Brain microvascular endothelial cell (primary cell): Measurements from ENCODE around the gene PEX5L.

Source experiments
- DNase-seq: peaks from one replicate; pipeline ENCODE4 v3.0.0-alpha.2; 2020
- H3K27ac ChIP-seq: fragments of 250-450 bp; sonication (Bioruptor Pico); 2 replicates; pipeline ENCODE4 v1.5.1; 2020; ENCODE audit warnings: mild to moderate bottlenecking, moderate library complexity
- H3K27me3 ChIP-seq: fragments of 250-450 bp; sonication (Bioruptor Pico); replicated peaks from 2 replicates; pipeline ENCODE4 v1.5.1; 2020; ENCODE audit warnings: mild to moderate bottlenecking
- H3K36me3 ChIP-seq: fragments of 250-450 bp; sonication (Bioruptor Pico); replicated peaks from 2 replicates; pipeline ENCODE4 v1.5.1; 2020; ENCODE audit warnings: mild to moderate bottlenecking
- H3K4me3 ChIP-seq: 2 replicates; pipeline ENCODE4 v1.5.1; 2011; ENCODE audit warnings: low read depth, mild to moderate bottlenecking, control low read depth, low read length, moderate library complexity
- CTCF ChIP-seq: IDR thresholded peaks from 2 replicates; pipeline ENCODE4 v1.5.1; 2011; ENCODE audit warnings: low read depth, mild to moderate bottlenecking, moderate library complexity, low read length, control low read depth, inconsistent platforms; ENCODE audit errors: missing control alignments
- in situ Hi-C: cut with HindIII; loops from 2 replicates; pipeline ENCODE4 v1.10.0; 2017; ENCODE audit warnings: low sequenced_read_pairs, low pct_ligation_motif_present

The PEX5L gene

GRCh38 chr3:179765396-179765795 lies 271.3 kb downstream of the PEX5L start:
- Histone ChIP-seq H3K36me3 (peaks cover 9% of the 10 kb centered on the region), H3K27ac (no peak overlapping the region), H3K4me3 (no peak overlapping the region), H3K27me3 (no peaks in the 10 kb centered on the region)
- in situ Hi-C loops: no loop called here
- no peak for TF ChIP-seq CTCF
- no peak for DNase-seq

GRCh38 chr3:179760944-179761343 lies 275.8 kb downstream of the PEX5L start:
- in situ Hi-C loops: no loop called here
- DNase-seq: peak; percentile 85

GRCh38 chr3:179750720-179751328 lies 285.9 kb downstream of the PEX5L start:
- Histone ChIP-seq H3K27me3 (no peaks in the 10 kb centered on the region), H3K27ac (no peak overlapping the region), H3K36me3 (no peaks in the 10 kb centered on the region), H3K4me3 (no peak overlapping the region)
- peak; percentile 24 for DNase-seq
- TF ChIP-seq CTCF: peak; percentile 83
- in situ Hi-C loops: no loop called here

More at GRCh38 chr3:179760944-179761343, 275.8 kb downstream of the PEX5L start:
- H3K36me3 ChIP-seq: peaks cover under 1% of the 10 kb centered on the region
- H3K27me3 ChIP-seq: no peaks in the 10 kb centered on the region
- H3K27ac ChIP-seq: peak overlapping the region; percentile 17
- H3K4me3 ChIP-seq: no peak overlapping the region
- TF ChIP-seq CTCF: no peak

GRCh38 chr3:179745716-179746115 lies 291.0 kb downstream of the PEX5L start:
- Histone ChIP-seq H3K27ac (no peak overlapping the region), H3K36me3 (peaks cover 9% of the 10 kb centered on the region), H3K4me3 (no peak overlapping the region), H3K27me3 (no peaks in the 10 kb centered on the region)
- no peak for TF ChIP-seq CTCF
- in situ Hi-C loops: no loop called here
- no peak for DNase-seq

- Histone ChIP-seq H3K36me3 (peaks cover 9% of the 10 kb centered on the region), H3K27me3 (no peaks in the 10 kb centered on the region), H3K27ac (no peak overlapping the region), H3K4me3 (no peak overlapping the region)
- no peak for TF ChIP-seq CTCF
- in situ Hi-C loops: no loop called here
- DNase-seq: no peak
Measured at GRCh38 chr3:179745079-179745478, 291.7 kb downstream of the PEX5L start.
